NCI-H524 treated with DMSO at 0.1 percent for 48 hours (cell line): ENCODE results near the gene SLC35G6.
"Not testable (repeated sequence)": the region's sequence is repeated elsewhere in the genome, so short reads cannot be mapped to it uniquely, and the experiment has no call there.

Source experiments
- DNase-seq: peaks from one replicate; lab custom pipeline; 2025; lab: John Stamatoyannopoulos, UW

SLC35G6 gene

GRCh38 chr17:7481275-7481674 is at the start of gene SLC35G6:
Gene SLC35G6 (plus strand): TSS chr17:7481446. CDS start chr17:7481517, 71 bp downstream.
- DNase-seq = not testable (repeated sequence)

- DNase-seq = no peak
Observed at GRCh38 chr17:7432296-7432695, 49.0 kb upstream of the SLC35G6 start.

- DNase-seq = no peak
Observed at GRCh38 chr17:7435676-7436555, 45.3 kb upstream of the SLC35G6 start.

GRCh38 chr17:7436556-7437368 is 44.5 kb upstream of the SLC35G6 start:
- no peak for DNase-seq

GRCh38 chr17:7437369-7437863 is 43.8 kb upstream of the SLC35G6 start:
- DNase-seq = no peak

GRCh38 chr17:7437950-7438614 is 43.2 kb upstream of the SLC35G6 start:
- DNase-seq = no peak

GRCh38 chr17:7438656-7439460 is 42.4 kb upstream of the SLC35G6 start:
- DNase-seq = no peak

- DNase-seq = no peak
Observed at GRCh38 chr17:7439462-7440112, 41.7 kb upstream of the SLC35G6 start, which contains the start of gene FGF11. Gene FGF11 (plus strand): TSS chr17:7439512. CDS start chr17:7439621, 109 bp downstream.

- DNase-seq = no peak
Observed at GRCh38 chr17:7440113-7440833, 41.0 kb upstream of the SLC35G6 start.

- no peak for DNase-seq
Observed at GRCh38 chr17:7440834-7441195, 40.4 kb upstream of the SLC35G6 start.

- no peak for DNase-seq
Observed at GRCh38 chr17:7441266-7441665, 40.0 kb upstream of the SLC35G6 start.

GRCh38 chr17:7442142-7442541 is 39.1 kb upstream of the SLC35G6 start:
- no peak for DNase-seq

- DNase-seq = no peak
Observed at GRCh38 chr17:7443499-7444485, 37.5 kb upstream of the SLC35G6 start.

GRCh38 chr17:7444682-7445618 is 36.3 kb upstream of the SLC35G6 start, which contains the start of gene CHRNB1:
Gene CHRNB1 (plus strand): TSS chr17:7445061. CDS start chr17:7445128, 67 bp downstream.
- peak; percentile 65 for DNase-seq

GRCh38 chr17:7445619-7445968 is 35.7 kb upstream of the SLC35G6 start:
- no peak for DNase-seq

- no peak for DNase-seq
Observed at GRCh38 chr17:7448461-7448860, 32.8 kb upstream of the SLC35G6 start.

GRCh38 chr17:7459961-7460545 is 21.2 kb upstream of the SLC35G6 start:
- DNase-seq = no peak
